GM12891 (cell line): ENCODE results near the gene ITPR1.
A peak's percentile ranks its signal among the peaks of the same experiment; 100 is the strongest.

ENCODE experiments used
- POLR2A ChIP-seq: IDR thresholded peaks from 2 replicates; pipeline ENCODE4 v1.6.1; 2011; ENCODE audit warnings: low read depth, low read length, control low read depth
- POLR2AphosphoS5 ChIP-seq: IDR thresholded peaks from 2 replicates; pipeline ENCODE4 v1.6.1; 2011; ENCODE audit warnings: low read depth, low read length, control low read depth
- POU2F2 ChIP-seq: IDR thresholded peaks from 2 replicates; pipeline ENCODE4 v1.6.1; 2011; ENCODE audit warnings: low read depth, mild to moderate bottlenecking, control low read depth, low read length, moderate library complexity
- SPI1 ChIP-seq: IDR thresholded peaks from 2 replicates; pipeline ENCODE4 v1.6.1; 2011; ENCODE audit warnings: low read depth, low read length, control low read depth
- TAF1 ChIP-seq: IDR thresholded peaks from 2 replicates; pipeline ENCODE4 v1.6.1; 2011; ENCODE audit warnings: low read depth, low read length, control low read depth

GRCh38 chr3:4776399-4776979 lies 283.3 kb downstream of the ITPR1 start:
- TF ChIP-seq POLR2A (no peak; the same call in 1 of the 2 replicates), TAF1 (peak; percentile 55; the same call in 1 of the 2 replicates), POLR2AphosphoS5 (no peak; the same call in 1 of the 2 replicates), SPI1 (peak; percentile 34; the same call in 1 of the 2 replicates), POU2F2 (no peak)
